ENCODE data around the gene TRAF2. TPM values are rescaled to one million over a fixed set of nuclear protein-coding genes. Genes with fewer than 3 reads are reported as not detected.

The TRAF2 gene
- total and polyA plus RNA-seq, 2 of the 8 experiments (the other 6 are each of a cell fraction or from before 2014, with no cell fraction given), result 26.9 to 50.2 TPM

DNA sequence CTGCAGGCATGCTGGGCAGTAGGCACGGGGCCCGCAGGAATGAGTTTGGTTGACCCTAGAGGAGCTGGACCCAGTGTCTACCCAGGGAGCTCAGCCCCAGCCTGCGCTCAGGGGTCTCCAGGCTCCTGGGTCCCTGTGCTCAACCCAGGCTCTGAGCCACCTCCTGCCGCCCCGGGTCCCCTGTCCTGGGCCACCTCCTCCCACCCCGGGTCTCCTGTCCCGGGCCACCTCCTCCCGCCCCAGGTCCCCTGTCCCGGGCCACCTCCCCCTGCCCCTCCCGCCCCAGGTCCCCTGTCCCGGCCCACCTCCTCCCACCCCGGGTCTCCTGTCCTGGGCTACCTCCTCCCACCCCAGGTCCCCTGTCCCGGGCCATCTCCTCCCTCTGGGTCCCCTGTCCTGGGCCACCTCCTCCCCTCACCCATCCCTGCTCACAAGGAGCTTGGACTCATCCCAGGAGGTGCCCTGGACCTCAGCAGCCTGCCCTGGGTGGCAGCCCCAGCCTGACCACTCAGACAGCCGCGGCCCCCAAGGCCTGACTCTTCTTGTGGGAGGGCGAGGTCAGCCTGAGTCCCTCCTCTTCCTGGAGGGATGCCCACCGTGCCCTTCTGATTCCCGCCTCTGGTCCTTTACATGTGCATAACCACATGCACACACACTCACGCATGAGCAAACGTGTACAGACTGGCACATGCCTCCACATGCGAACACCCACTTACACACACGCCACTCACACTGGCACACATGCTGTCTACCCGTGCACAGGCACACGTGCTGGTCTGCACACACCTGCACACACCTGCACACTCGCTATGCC, 68.2 kb downstream of the TRAF2 start (continued):
- TF ChIP-seq, protein P1, sequence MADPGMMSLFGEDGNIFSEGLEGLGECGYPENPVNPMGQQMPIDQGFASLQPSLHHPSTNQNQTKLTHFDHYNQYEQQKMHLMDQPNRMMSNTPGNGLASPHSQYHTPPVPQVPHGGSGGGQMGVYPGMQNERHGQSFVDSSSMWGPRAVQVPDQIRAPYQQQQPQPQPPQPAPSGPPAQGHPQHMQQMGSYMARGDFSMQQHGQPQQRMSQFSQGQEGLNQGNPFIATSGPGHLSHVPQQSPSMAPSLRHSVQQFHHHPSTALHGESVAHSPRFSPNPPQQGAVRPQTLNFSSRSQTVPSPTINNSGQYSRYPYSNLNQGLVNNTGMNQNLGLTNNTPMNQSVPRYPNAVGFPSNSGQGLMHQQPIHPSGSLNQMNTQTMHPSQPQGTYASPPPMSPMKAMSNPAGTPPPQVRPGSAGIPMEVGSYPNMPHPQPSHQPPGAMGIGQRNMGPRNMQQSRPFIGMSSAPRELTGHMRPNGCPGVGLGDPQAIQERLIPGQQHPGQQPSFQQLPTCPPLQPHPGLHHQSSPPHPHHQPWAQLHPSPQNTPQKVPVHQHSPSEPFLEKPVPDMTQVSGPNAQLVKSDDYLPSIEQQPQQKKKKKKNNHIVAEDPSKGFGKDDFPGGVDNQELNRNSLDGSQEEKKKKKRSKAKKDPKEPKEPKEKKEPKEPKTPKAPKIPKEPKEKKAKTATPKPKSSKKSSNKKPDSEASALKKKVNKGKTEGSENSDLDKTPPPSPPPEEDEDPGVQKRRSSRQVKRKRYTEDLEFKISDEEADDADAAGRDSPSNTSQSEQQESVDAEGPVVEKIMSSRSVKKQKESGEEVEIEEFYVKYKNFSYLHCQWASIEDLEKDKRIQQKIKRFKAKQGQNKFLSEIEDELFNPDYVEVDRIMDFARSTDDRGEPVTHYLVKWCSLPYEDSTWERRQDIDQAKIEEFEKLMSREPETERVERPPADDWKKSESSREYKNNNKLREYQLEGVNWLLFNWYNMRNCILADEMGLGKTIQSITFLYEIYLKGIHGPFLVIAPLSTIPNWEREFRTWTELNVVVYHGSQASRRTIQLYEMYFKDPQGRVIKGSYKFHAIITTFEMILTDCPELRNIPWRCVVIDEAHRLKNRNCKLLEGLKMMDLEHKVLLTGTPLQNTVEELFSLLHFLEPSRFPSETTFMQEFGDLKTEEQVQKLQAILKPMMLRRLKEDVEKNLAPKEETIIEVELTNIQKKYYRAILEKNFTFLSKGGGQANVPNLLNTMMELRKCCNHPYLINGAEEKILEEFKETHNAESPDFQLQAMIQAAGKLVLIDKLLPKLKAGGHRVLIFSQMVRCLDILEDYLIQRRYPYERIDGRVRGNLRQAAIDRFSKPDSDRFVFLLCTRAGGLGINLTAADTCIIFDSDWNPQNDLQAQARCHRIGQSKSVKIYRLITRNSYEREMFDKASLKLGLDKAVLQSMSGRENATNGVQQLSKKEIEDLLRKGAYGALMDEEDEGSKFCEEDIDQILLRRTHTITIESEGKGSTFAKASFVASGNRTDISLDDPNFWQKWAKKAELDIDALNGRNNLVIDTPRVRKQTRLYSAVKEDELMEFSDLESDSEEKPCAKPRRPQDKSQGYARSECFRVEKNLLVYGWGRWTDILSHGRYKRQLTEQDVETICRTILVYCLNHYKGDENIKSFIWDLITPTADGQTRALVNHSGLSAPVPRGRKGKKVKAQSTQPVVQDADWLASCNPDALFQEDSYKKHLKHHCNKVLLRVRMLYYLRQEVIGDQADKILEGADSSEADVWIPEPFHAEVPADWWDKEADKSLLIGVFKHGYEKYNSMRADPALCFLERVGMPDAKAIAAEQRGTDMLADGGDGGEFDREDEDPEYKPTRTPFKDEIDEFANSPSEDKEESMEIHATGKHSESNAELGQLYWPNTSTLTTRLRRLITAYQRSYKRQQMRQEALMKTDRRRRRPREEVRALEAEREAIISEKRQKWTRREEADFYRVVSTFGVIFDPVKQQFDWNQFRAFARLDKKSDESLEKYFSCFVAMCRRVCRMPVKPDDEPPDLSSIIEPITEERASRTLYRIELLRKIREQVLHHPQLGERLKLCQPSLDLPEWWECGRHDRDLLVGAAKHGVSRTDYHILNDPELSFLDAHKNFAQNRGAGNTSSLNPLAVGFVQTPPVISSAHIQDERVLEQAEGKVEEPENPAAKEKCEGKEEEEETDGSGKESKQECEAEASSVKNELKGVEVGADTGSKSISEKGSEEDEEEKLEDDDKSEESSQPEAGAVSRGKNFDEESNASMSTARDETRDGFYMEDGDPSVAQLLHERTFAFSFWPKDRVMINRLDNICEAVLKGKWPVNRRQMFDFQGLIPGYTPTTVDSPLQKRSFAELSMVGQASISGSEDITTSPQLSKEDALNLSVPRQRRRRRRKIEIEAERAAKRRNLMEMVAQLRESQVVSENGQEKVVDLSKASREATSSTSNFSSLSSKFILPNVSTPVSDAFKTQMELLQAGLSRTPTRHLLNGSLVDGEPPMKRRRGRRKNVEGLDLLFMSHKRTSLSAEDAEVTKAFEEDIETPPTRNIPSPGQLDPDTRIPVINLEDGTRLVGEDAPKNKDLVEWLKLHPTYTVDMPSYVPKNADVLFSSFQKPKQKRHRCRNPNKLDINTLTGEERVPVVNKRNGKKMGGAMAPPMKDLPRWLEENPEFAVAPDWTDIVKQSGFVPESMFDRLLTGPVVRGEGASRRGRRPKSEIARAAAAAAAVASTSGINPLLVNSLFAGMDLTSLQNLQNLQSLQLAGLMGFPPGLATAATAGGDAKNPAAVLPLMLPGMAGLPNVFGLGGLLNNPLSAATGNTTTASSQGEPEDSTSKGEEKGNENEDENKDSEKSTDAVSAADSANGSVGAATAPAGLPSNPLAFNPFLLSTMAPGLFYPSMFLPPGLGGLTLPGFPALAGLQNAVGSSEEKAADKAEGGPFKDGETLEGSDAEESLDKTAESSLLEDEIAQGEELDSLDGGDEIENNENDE (IDR thresholded peaks at IDR 0.05; ENCODE audit: insufficient replicate concordance, low read length), result no peak
- no peak for TF ChIP-seq ASH2L (IDR thresholded peaks at IDR 0.05; ENCODE audit: low read length)
- no peak for TF ChIP-seq TCF12 (IDR thresholded peaks at IDR 0.05; ENCODE audit: low read depth, low read length)
- TF ChIP-seq SIN3A (conservative IDR thresholded peaks at IDR 0.05 in 1 of 2, IDR thresholded peaks at IDR 0.05 in 1 of 2; ENCODE audit: low read depth in 1 of 2, low read length in 2 of 2), result no peak
- no peak for TF ChIP-seq SRF (IDR thresholded peaks at IDR 0.05; ENCODE audit: low read depth, low read length)
- no peak for TF ChIP-seq POLR2AphosphoS5 (IDR thresholded peaks at IDR 0.05; ENCODE audit: low read depth, low read length)
- no peak for TF ChIP-seq CEBPB (IDR thresholded peaks at IDR 0.05; ENCODE audit: low read depth, low read length)

All from H1 (cell line).